K562 (cell line): ENCODE measurements around the gene CAVIN1. TPM values are rescaled to one million over a fixed set of nuclear protein-coding genes. Genes with fewer than 3 reads are reported as not detected.

ENCODE experiments used
- ATAC-seq: fragments of 200-7000 bp; cut with Tn5 transposase; 3 replicates; pipeline ENCODE4 v1.9.1; 2020; ENCODE audit warnings: moderate library complexity
- BruUV-seq: library from RNA; stranded (reverse); fragments of 400-500 nt; replicated peaks from 2 replicates; lab custom pipeline; 2021; lab: Mats Ljungman, UMichigan
- CTCF ChIA-PET: fragments of 300-600 bp; formaldehyde crosslinking; extraction: SDS; loops from one replicate; lab custom pipeline; 2021; ENCODE audit warnings: low intra/inter-chr PET ratio; lab: Yijun Ruan, JAX
- POLR2A ChIA-PET: fragments of 300-600, 350-650 bp; sonication (Branson Sonifier 250); formaldehyde crosslinking; extraction: SDS; loops from one replicate; lab custom pipeline; 2021; ENCODE audit warnings: antibody characterized with exemption, inconsistent platforms; lab: Yijun Ruan, JAX
- DNase-seq, 4 experiments: peaks; one replicate each; pipeline versions ENCODE4 v3.0.0 to v3.0.0-alpha.2; 2011 to 2018; ENCODE audit warnings: low spot score in 3 of 4, mixed read lengths in 3 of 4; ENCODE audit errors: extremely low read depth in 1 of 4
- FAIRE-seq: peaks from 2 replicates; lab custom pipeline; 2011; peaks lifted over from hg19 to GRCh38; lab: Jason Lieb, UNC
- H2AFZ ChIP-seq: 2 replicates; pipeline ENCODE4 v1.6.0; 2011; ENCODE audit warnings: low read depth, low read length, control low read depth, inconsistent platforms
- H3K27ac ChIP-seq: fragments of 200-600 bp; 3 replicates; pipeline ENCODE4 v1.8.0; 2011; ENCODE audit warnings: low read depth, mild to moderate bottlenecking, control low read depth, inconsistent platforms, low read length, moderate library complexity, mixed read lengths; ENCODE audit errors: extremely low read depth
- H3K27me3 ChIP-seq, 2 experiments: fragments of 300-600 bp in 1 of 2; 2 replicates in 1 of 2; 3 replicates in 1 of 2; pipeline versions ENCODE4 v1.6.0 to v1.8.0; 2011; ENCODE audit warnings: inconsistent platforms in 2 of 2, low read length in 2 of 2, mild to moderate bottlenecking in 1 of 2, mixed read lengths in 1 of 2, moderate library complexity in 1 of 2; ENCODE audit not compliant: control insufficient read depth in 2 of 2, insufficient read depth in 2 of 2
- H3K36me3 ChIP-seq: fragments of 300-600 bp; 3 replicates; pipeline ENCODE4 v1.8.0; 2011; ENCODE audit warnings: mild to moderate bottlenecking, low read length, inconsistent platforms; ENCODE audit not compliant: control insufficient read depth, insufficient read depth
- H3K4me1 ChIP-seq, 2 experiments: fragments of 200-600 bp in 1 of 2; replicated peaks in 1 of 2; 2 replicates in 1 of 2; 3 replicates in 1 of 2; pipeline versions ENCODE4 v1.5.1 to v1.8.0; 2011; ENCODE audit warnings: inconsistent platforms in 2 of 2, low read length in 2 of 2, mild to moderate bottlenecking in 1 of 2, mixed read lengths in 1 of 2, moderate library complexity in 1 of 2; ENCODE audit not compliant: control insufficient read depth in 2 of 2, insufficient read depth in 2 of 2
- H3K4me2 ChIP-seq: 2 replicates; pipeline ENCODE4 v1.6.1; 2011; ENCODE audit warnings: low read length, control low read depth, inconsistent platforms, mixed read lengths; ENCODE audit not compliant: insufficient read depth
- H3K4me3 ChIP-seq: fragments of 200-600 bp; sonication (generic), shearing (Covaris generic); 2 replicates; pipeline ENCODE4 v1.5.1; 2016; ENCODE audit warnings: control low read depth, inconsistent platforms
- H3K79me2 ChIP-seq: fragments of 200-600 bp; 3 replicates; pipeline ENCODE4 v1.8.0; 2011; ENCODE audit warnings: low read length, inconsistent platforms; ENCODE audit not compliant: control insufficient read depth, insufficient read depth
- H3K9ac ChIP-seq, 2 experiments: 2 replicates each; pipeline versions ENCODE4 v1.6.0 to v1.6.1; 2011; ENCODE audit warnings: low read depth in 2 of 2, low read length in 2 of 2, control low read depth in 1 of 2, inconsistent platforms in 1 of 2, mild to moderate bottlenecking in 1 of 2, mixed read lengths in 1 of 2; ENCODE audit not compliant: insufficient read depth in 1 of 2
- H3K9me1 ChIP-seq: one replicate; pipeline ENCODE4 v1.6.0; 2011; ENCODE audit warnings: inconsistent platforms, mild to moderate bottlenecking, low read length, moderate library complexity; ENCODE audit not compliant: control insufficient read depth, insufficient read depth
- H3K9me3 ChIP-seq: replicated peaks from 2 replicates; pipeline ENCODE4 v1.5.1; 2011; ENCODE audit warnings: low read depth, low read length, inconsistent platforms; ENCODE audit not compliant: control insufficient read depth, insufficient read depth
- H4K20me1 ChIP-seq: replicated peaks from 2 replicates; pipeline ENCODE4 v1.6.1; 2011; ENCODE audit warnings: low read length, inconsistent platforms, mixed read lengths; ENCODE audit not compliant: control insufficient read depth, insufficient read depth
- CBFB ChIP-seq: sonication (generic); formaldehyde crosslinking; IDR thresholded peaks from 2 replicates; pipeline ENCODE4 v1.4.0; 2020; ENCODE audit warnings: mild to moderate bottlenecking, missing genetic modification reagents
- CSDE1 ChIP-seq, 2 experiments: fragments of 450-650 bp; IDR thresholded peaks; 2 replicates each; pipeline ENCODE4 v1.6.1; 2016; ENCODE audit warnings: mild to moderate bottlenecking in 1 of 2
- DPF2 ChIP-seq: fragments of 450-650 bp; IDR thresholded peaks from 2 replicates; pipeline ENCODE4 v1.6.1; 2016
- FOXK2 ChIP-seq, 2 experiments: fragments of 450-650 bp; IDR thresholded peaks in 1 of 2; conservative IDR thresholded peaks in 1 of 2; 2 replicates each; pipeline ENCODE4 v1.6.1; 2016; ENCODE audit warnings: low read depth in 2 of 2, mild to moderate bottlenecking in 1 of 2
- FUS ChIP-seq: fragments of 200-400 bp; formaldehyde crosslinking; optimal IDR thresholded peaks from 2 replicates; pipeline ENCODE3; 2017; ENCODE audit warnings: low read depth, low read length
- MAFG ChIP-seq: fragments of 450-650 bp; conservative IDR thresholded peaks from 2 replicates; pipeline ENCODE4 v1.6.1; 2016; ENCODE audit warnings: missing genetic modification characterization, missing compliant biosample characterization
- MCM5 ChIP-seq: fragments of 450-650 bp; IDR thresholded peaks from 2 replicates; pipeline ENCODE4 v1.6.1; 2016; ENCODE audit warnings: low read depth
- MEIS2 ChIP-seq: fragments of 450-650 bp; IDR thresholded peaks from 2 replicates; pipeline ENCODE4 v1.6.1; 2014; ENCODE audit warnings: mild to moderate bottlenecking; ENCODE audit not compliant: partially characterized antibody
- MYNN ChIP-seq, 2 experiments: sonication (generic); formaldehyde crosslinking in 1 of 2; IDR thresholded peaks; 2 replicates each; pipeline versions ENCODE4 v1.5.0 to v1.6.1; 2016 to 2020; ENCODE audit warnings: antibody characterized with exemption in 1 of 2, missing genetic modification reagents in 1 of 2
- NR2C2 ChIP-seq, 2 experiments: fragments of 200-800 bp in 1 of 2; sonication (Bioruptor generic) in 1 of 2; sonication (generic) in 1 of 2; formaldehyde crosslinking in 1 of 2; IDR thresholded peaks; 2 replicates each; pipeline versions ENCODE4 v1.6.1 to v1.8.0; 2016 to 2022; ENCODE audit warnings: mild to moderate bottlenecking in 1 of 2, missing compliant biosample characterization in 1 of 2, missing genetic modification characterization in 1 of 2, missing genetic modification reagents in 1 of 2
- PRDM10 ChIP-seq: fragments of 450-650 bp; IDR thresholded peaks from 2 replicates; pipeline ENCODE4 v1.6.1; 2018; ENCODE audit not compliant: partially characterized antibody
- RBBP5 ChIP-seq: fragments of 200-600 bp; sonication (generic); IDR thresholded peaks from 2 replicates; pipeline ENCODE4 v1.6.1; 2012; ENCODE audit warnings: borderline replicate concordance, mild to moderate bottlenecking, low read length, control low read depth, inconsistent platforms; ENCODE audit not compliant: insufficient read depth, poor library complexity, severe bottlenecking
- SAP30 ChIP-seq: fragments of 200-600 bp; sonication (generic); IDR thresholded peaks from 2 replicates; pipeline ENCODE4 v1.6.1; 2012; ENCODE audit warnings: borderline replicate concordance, low read depth, mild to moderate bottlenecking, moderate library complexity, low read length, control low read depth, inconsistent platforms; ENCODE audit not compliant: insufficient read depth, poor library complexity, severe bottlenecking
- SMARCC2 ChIP-seq: fragments of 450-650 bp; IDR thresholded peaks from 2 replicates; pipeline ENCODE4 v1.6.1; 2017; ENCODE audit warnings: antibody characterized with exemption, moderate library complexity, mild to moderate bottlenecking, low read depth
- WGBS: fragments of 100-300 bp; shearing (Covaris generic); methylation state at CpG from one replicate; pipeline ENCODE4 v1.1.6; 2016; ENCODE audit warnings: low coverage, mixed read lengths; ENCODE audit not compliant: insufficient coverage; ENCODE audit errors: missing lambda C conversion rate; 5-methylcytosine and 5-hydroxymethylcytosine counted together
- in situ Hi-C: fragments of 300-500 bp; cut with MboI; formaldehyde crosslinking; loops from 4 replicates; pipeline ENCODE4 v1.15.0; 2018; ENCODE audit warnings: inconsistent platforms, mixed read lengths
- intact Hi-C: fragments of 100-400 bp; cut with micrococcal nuclease; formaldehyde crosslinking; loops from 2 replicates; pipeline ENCODE4 v1.14.2; 2022
- polyA plus RNA-seq, 8 experiments: library from polyadenylated mRNA; depleted of rRNA in 4 of 8; stranded (reverse) in 5 of 8; unstranded in 3 of 8; fragments of >200 nt; fragmentation: Nextera tagmentation in 2 of 8; fragmentation: Illumina TruSeq in 1 of 8; extraction: Ambion mirVana in 2 of 8; extraction: Trizol in 1 of 8; gene quantifications; 2 replicates each; pipeline versions ENCODE4 v1.2.1 to v1.2.3, GENCODE V29; 2011 to 2014; ENCODE audit warnings: inconsistent platforms in 1 of 8, missing spikeins in 1 of 8
- total RNA-seq, 7 experiments: library from RNA; depleted of rRNA in 6 of 7; stranded (reverse); fragments of >200 nt in 6 of 7; fragmentation: Illumina TruSeq in 2 of 7; extraction: Trizol in 2 of 7; gene quantifications; 2 replicates each; pipeline versions ENCODE4 v1.2.1 to v1.2.3, GENCODE V29; 2011 to 2021; ENCODE audit warnings: low replicate concordance in 1 of 7

The CAVIN1 gene
- total and polyA plus RNA-seq, 9 of the 15 experiments (the other 6 are each of a cell fraction or from before 2014, with no cell fraction given): 6.8 to 162 (median 74.5) TPM

- ChIA-PET CTCF (no interaction called here), POLR2A (interaction anchor here (0.6 to 2.0 kb wide), 6 partner anchors 11 to 242 kb away, joined by 3 to 9 read pairs (median 4); partner anchors contain the start of gene CAVIN1)
- WGBS: 21% methylated on average over 5 of the region's 5 CpGs
- peak overlapping the region; percentile 82 for H2AFZ ChIP-seq
- ATAC-seq: peak; percentile 75
- no peaks in the 10 kb centered on the region for H3K36me3 ChIP-seq
- no TSS peak for BruUV-seq
- no peaks in the 10 kb centered on the region for H3K9me3 ChIP-seq
- no peak overlapping the region; a peak in 1 of 4 replicates for H3K9ac ChIP-seq
- intact Hi-C loops: no loop called here
- no peaks in the 10 kb centered on the region for H3K9me1 ChIP-seq
- in situ Hi-C loops: no loop called here
- FAIRE-seq: peak; percentile 74
- H3K27me3 ChIP-seq: no peaks in the 10 kb centered on the region
- no peaks in the 10 kb centered on the region for H3K79me2 ChIP-seq
- H3K4me2 ChIP-seq: peak overlapping the region; percentile 28; the same call in 1 of the 2 replicates
- no peaks in the 10 kb centered on the region for H4K20me1 ChIP-seq
- H3K4me3 ChIP-seq: no peak overlapping the region
- peaks cover 0 to 3% of the 10 kb centered on the region in 2 experiments; a peak in 2 of 5 replicates for H3K4me1 ChIP-seq
- DNase-seq: no peak
- TF ChIP-seq RBBP5: no peak
- TF ChIP-seq SMARCC2: no peak
- peak; percentile 100 for TF ChIP-seq MYNN (IDR thresholded peaks at IDR 0.05)
- TF ChIP-seq MYNN (CRISPR knock-in tag; IDR thresholded peaks at IDR 0.05): peak; percentile 97
- TF ChIP-seq MEIS2: no peak
- no peak for TF ChIP-seq MCM5
- TF ChIP-seq MAFG (tag): no peak
- 0 out of 4 replicates have a peak, but pooled peaks of 1 of the 2 experiments have one; percentile 21 for TF ChIP-seq FOXK2 (conservative IDR thresholded peaks at IDR 0.05 in 1 of 2, IDR thresholded peaks at IDR 0.05 in 1 of 2; ENCODE audit: low read depth in 2 of 2)
- TF ChIP-seq DPF2: 0 out of 2 replicates have a peak, but pooled peaks have one; percentile 27
- no peak for TF ChIP-seq CSDE1 (IDR thresholded peaks at IDR 0.05)
- TF ChIP-seq FUS: no peak
- TF ChIP-seq SAP30: no peak
- TF ChIP-seq CBFB (CRISPR knock-in tag): no peak
- no peak for TF ChIP-seq NR2C2 (CRISPR knock-in tag; IDR thresholded peaks at IDR 0.05)
- TF ChIP-seq NR2C2 (tag; IDR thresholded peaks at IDR 0.05): peak; percentile 11; the same call in 1 of the 2 replicates
- TF ChIP-seq PRDM10: peak; percentile 43
- H3K27ac ChIP-seq: no peak overlapping the region
Measured at GRCh38 chr17:42442196-42442565, 19.1 kb upstream of the CAVIN1 start.
